Keratinocyte (primary cell): Measurements from ENCODE around the gene ERVK3-1. TPM values are rescaled to one million over a fixed set of nuclear protein-coding genes. Genes with fewer than 3 reads are reported as not detected.

Experiments
- DNase-seq: peaks from one replicate; pipeline ENCODE4 v3.0.0-alpha.2; 2011; ENCODE audit warnings: low read depth, missing footprints, low spot score
- FAIRE-seq: peaks from 2 replicates; lab custom pipeline; 2011; peaks lifted over from hg19 to GRCh38; lab: Jason Lieb, UNC
- H2AFZ ChIP-seq: 2 replicates; pipeline ENCODE4 v1.6.0; 2012; ENCODE audit warnings: low read length, control low read depth, inconsistent platforms; ENCODE audit not compliant: control insufficient read depth
- H3K27ac ChIP-seq: 2 replicates; pipeline ENCODE4 v1.5.1; 2011; ENCODE audit warnings: low read length; ENCODE audit not compliant: control insufficient read depth, insufficient read depth
- H3K27me3 ChIP-seq: 3 replicates; pipeline ENCODE4 v1.6.0; 2011; ENCODE audit warnings: low read length; ENCODE audit not compliant: control insufficient read depth, insufficient read depth; ENCODE audit errors: extremely low read depth
- H3K36me3 ChIP-seq, 2 experiments: 2 replicates in 1 of 2; 3 replicates in 1 of 2; pipeline ENCODE4 v1.5.1; 2011; ENCODE audit warnings: low read length in 2 of 2, mild to moderate bottlenecking in 1 of 2; ENCODE audit not compliant: control insufficient read depth in 2 of 2, insufficient read depth in 2 of 2; ENCODE audit errors: extremely low read depth in 1 of 2
- H3K4me1 ChIP-seq: 3 replicates; pipeline ENCODE4 v1.5.1; 2011; ENCODE audit warnings: low read length; ENCODE audit not compliant: control insufficient read depth, insufficient read depth; ENCODE audit errors: extremely low read depth
- H3K4me2 ChIP-seq: 3 replicates; pipeline ENCODE4 v1.6.0; 2011; ENCODE audit warnings: low read depth, low read length; ENCODE audit not compliant: control insufficient read depth, insufficient read depth; ENCODE audit errors: extremely low read depth
- H3K4me3 ChIP-seq, 3 experiments: fragments of 200-600 bp in 1 of 3; sonication (generic) in 1 of 3; 2 replicates in 2 of 3; 3 replicates in 1 of 3; pipeline ENCODE4 v1.5.1; 2011 to 2016; ENCODE audit warnings: low read length in 3 of 3, mild to moderate bottlenecking in 3 of 3, control low read depth in 2 of 3, inconsistent platforms in 1 of 3, low read depth in 1 of 3, mixed read lengths in 1 of 3, mixed run types in 1 of 3, moderate library complexity in 1 of 3; ENCODE audit not compliant: control insufficient read depth in 2 of 3, insufficient read depth in 2 of 3; ENCODE audit errors: extremely low read depth in 1 of 3
- H3K79me2 ChIP-seq: 2 replicates; pipeline ENCODE4 v1.6.0; 2012; ENCODE audit warnings: low read length; ENCODE audit not compliant: control insufficient read depth, insufficient read depth
- H3K9ac ChIP-seq: 3 replicates; pipeline ENCODE4 v1.6.0; 2011; ENCODE audit warnings: low read length; ENCODE audit not compliant: control insufficient read depth, insufficient read depth; ENCODE audit errors: extremely low read depth
- H3K9me1 ChIP-seq: 3 replicates; pipeline ENCODE4 v1.6.0; 2011; ENCODE audit warnings: low read length; ENCODE audit not compliant: control insufficient read depth, insufficient read depth; ENCODE audit errors: extremely low read depth
- H3K9me3 ChIP-seq: 2 replicates; pipeline ENCODE4 v1.5.1; 2012; ENCODE audit warnings: low read depth, low read length; ENCODE audit not compliant: control insufficient read depth
- H4K20me1 ChIP-seq: 3 replicates; pipeline ENCODE4 v1.6.0; 2011; ENCODE audit warnings: low read length; ENCODE audit not compliant: control insufficient read depth, insufficient read depth; ENCODE audit errors: extremely low read depth
- EZH2 ChIP-seq: IDR thresholded peaks from one replicate; pipeline ENCODE4 v1.6.1; 2012; ENCODE audit warnings: inconsistent platforms, mild to moderate bottlenecking, low read length, moderate library complexity
- dilution Hi-C: fragments of 300-500 bp; cut with MboI; formaldehyde crosslinking; loops from one replicate; pipeline ENCODE4 v1.7.0; 2020; ENCODE audit warnings: low sequenced_read_pairs; ENCODE audit not compliant: extremely low pct_ligation_motif_present
- polyA plus RNA-seq, 5 experiments: library from polyadenylated mRNA; depleted of rRNA in 3 of 5; stranded (reverse) in 3 of 5; stranded (forward) in 1 of 5; unstranded in 1 of 5; fragments of >200 nt; gene quantifications; 1 replicate in 1 of 5; 2 replicates in 3 of 5; 3 replicates in 1 of 5; pipeline versions ENCODE4 v1.2.1 to v1.2.3, GENCODE V29; 2011 to 2012; ENCODE audit warnings: missing spikeins in 2 of 5, low read depth in 1 of 5, low replicate concordance in 1 of 5
- TF ChIP-seq, protein P1 (sequence below), 3 experiments: IDR thresholded peaks in 1 of 3; conservative IDR thresholded peaks in 1 of 3; optimal IDR thresholded peaks in 1 of 3; 2 replicates in 2 of 3; 3 replicates in 1 of 3; pipeline versions ENCODE3 to v1.5.1; 2011; ENCODE audit warnings: low read length in 3 of 3, mild to moderate bottlenecking in 3 of 3, moderate library complexity in 2 of 3, control low read depth in 1 of 3, inconsistent platforms in 1 of 3; ENCODE audit not compliant: insufficient read depth in 2 of 3; ENCODE audit errors: extremely low read depth in 1 of 3

Gene ERVK3-1
- polyA plus RNA-seq, 1 donor (not counting 4 experiments of a cell fraction or from before 2014, with no cell fraction given) = 48.6 TPM

DNA sequence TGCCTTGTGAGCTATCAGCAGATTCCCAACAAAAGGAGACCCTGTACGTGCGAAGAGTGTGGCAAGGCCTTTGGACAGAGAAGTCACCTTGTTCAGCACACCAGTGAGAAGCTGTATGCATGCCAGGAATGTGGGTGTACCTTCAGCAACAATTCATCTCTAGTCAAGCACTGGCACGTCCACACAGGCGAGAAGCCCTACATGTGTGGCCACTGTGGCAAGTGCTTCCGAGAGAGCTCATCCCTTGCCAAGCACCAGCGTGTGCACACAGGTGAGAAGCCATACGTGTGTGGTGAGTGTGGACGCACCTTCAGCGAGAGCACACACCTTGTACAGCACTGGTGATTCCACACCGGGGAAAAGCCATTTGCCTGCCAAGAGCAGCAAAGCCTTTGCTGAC is 14.1 kb downstream of the ERVK3-1 start:
- peak overlapping the region; percentile 53 for H3K4me2 ChIP-seq
- dilution Hi-C loops = no loop called here
- H3K27ac ChIP-seq = peak overlapping the region; percentile 19
- FAIRE-seq (peak; percentile 98), DNase-seq (peak; percentile 84)
- H3K4me3 ChIP-seq = peak overlapping the region in 1 of 3 experiments; percentile 8
- H3K9me3 ChIP-seq = no peaks in the 10 kb centered on the region
- H3K36me3 ChIP-seq = peaks cover 13 to 14% of the 10 kb centered on the region in 2 experiments
- no peak overlapping the region for H2AFZ ChIP-seq
- H3K9ac ChIP-seq = no peak overlapping the region
- no peaks in the 10 kb centered on the region for H3K27me3 ChIP-seq
- H3K4me1 ChIP-seq = peaks cover 18% of the 10 kb centered on the region
- no peaks in the 10 kb centered on the region for H3K79me2 ChIP-seq
- H3K9me1 ChIP-seq = peaks cover 8% of the 10 kb centered on the region
- peaks cover 5% of the 10 kb centered on the region for H4K20me1 ChIP-seq
- no peak for TF ChIP-seq EZH2
- TF ChIP-seq, protein P1, sequence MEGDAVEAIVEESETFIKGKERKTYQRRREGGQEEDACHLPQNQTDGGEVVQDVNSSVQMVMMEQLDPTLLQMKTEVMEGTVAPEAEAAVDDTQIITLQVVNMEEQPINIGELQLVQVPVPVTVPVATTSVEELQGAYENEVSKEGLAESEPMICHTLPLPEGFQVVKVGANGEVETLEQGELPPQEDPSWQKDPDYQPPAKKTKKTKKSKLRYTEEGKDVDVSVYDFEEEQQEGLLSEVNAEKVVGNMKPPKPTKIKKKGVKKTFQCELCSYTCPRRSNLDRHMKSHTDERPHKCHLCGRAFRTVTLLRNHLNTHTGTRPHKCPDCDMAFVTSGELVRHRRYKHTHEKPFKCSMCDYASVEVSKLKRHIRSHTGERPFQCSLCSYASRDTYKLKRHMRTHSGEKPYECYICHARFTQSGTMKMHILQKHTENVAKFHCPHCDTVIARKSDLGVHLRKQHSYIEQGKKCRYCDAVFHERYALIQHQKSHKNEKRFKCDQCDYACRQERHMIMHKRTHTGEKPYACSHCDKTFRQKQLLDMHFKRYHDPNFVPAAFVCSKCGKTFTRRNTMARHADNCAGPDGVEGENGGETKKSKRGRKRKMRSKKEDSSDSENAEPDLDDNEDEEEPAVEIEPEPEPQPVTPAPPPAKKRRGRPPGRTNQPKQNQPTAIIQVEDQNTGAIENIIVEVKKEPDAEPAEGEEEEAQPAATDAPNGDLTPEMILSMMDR (optimal IDR thresholded peaks at IDR 0.05 in 1 of 3, IDR thresholded peaks at IDR 0.05 in 1 of 3, conservative IDR thresholded peaks at IDR 0.05 in 1 of 3; ENCODE audit: extremely low read depth in 1 of 3, insufficient read depth in 2 of 3, low read length in 3 of 3) = no peak

DNA sequence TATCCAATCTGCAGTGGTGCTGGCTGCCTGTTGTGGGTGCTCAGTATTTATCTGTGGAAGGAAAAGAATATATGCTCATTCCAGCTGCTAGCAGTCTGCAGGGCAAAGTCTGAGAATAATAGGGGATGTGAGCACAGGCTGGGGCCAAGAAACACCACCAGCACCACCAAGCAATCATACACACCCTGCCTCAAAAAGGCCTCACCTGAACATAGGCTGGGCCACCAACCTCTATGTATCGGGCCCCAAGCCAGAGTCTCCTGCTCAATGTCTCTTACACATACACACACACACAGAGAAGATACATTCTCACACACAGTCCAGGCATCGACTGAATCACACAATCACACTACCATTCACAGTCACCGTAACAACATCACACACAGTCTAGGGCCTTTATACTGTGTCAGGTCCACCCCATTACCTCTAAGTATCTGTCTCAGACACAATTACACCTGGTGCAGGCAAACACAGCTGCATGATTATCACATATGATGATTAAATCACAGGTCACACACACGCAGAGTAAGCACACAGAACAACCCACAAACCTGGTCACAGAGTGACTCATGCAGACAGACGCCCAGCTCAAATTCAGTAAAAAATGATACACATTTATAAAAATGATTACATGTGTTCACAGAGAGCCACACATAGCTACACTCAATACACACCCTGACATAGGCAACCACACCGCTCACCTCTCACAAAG is 20.3 kb downstream of the ERVK3-1 start:
- Histone ChIP-seq H3K79me2 (peaks cover 43% of the 10 kb centered on the region), H3K9ac (peak overlapping the region; percentile 94), H3K4me2 (peak overlapping the region; percentile 93), H2AFZ (no peak overlapping the region), H3K27me3 (no peaks in the 10 kb centered on the region), H3K27ac (peak overlapping the region; percentile 85), H4K20me1 (no peaks in the 10 kb centered on the region), H3K4me1 (peaks cover 24% of the 10 kb centered on the region), H3K9me3 (no peaks in the 10 kb centered on the region), H3K4me3 (peak overlapping the region; percentile 82 to 86 (median 83)), H3K9me1 (peaks cover 2% of the 10 kb centered on the region), H3K36me3 (peaks cover 5 to 11% of the 10 kb centered on the region in 2 experiments)
- TF ChIP-seq, protein P1 (optimal IDR thresholded peaks at IDR 0.05 in 1 of 3, IDR thresholded peaks at IDR 0.05 in 1 of 3, conservative IDR thresholded peaks at IDR 0.05 in 1 of 3; ENCODE audit: extremely low read depth in 1 of 3, insufficient read depth in 2 of 3, low read length in 3 of 3) = no peak
- no peak for TF ChIP-seq EZH2
- FAIRE-seq (no peak), DNase-seq (peak; percentile 65)
- dilution Hi-C loops = no loop called here
